GM12892 (cell line): ENCODE measurements around the gene TOR1AIP2.

ENCODE experiments used
- POLR2A ChIP-seq: IDR thresholded peaks from 2 replicates; pipeline ENCODE4 v1.6.1; 2011; ENCODE audit warnings: low read depth, low read length, control low read depth
- POLR2AphosphoS5 ChIP-seq: IDR thresholded peaks from 2 replicates; pipeline ENCODE4 v1.6.1; 2011; ENCODE audit warnings: low read depth, low read length, control low read depth

GRCh38 chr1:179872558-179872957 lies 5.0 kb downstream of the TOR1AIP2 start:
- TF ChIP-seq POLR2AphosphoS5 = no peak
- no peak for TF ChIP-seq POLR2A
